Measurements from ENCODE around the gene NFE2L3.

DNA sequence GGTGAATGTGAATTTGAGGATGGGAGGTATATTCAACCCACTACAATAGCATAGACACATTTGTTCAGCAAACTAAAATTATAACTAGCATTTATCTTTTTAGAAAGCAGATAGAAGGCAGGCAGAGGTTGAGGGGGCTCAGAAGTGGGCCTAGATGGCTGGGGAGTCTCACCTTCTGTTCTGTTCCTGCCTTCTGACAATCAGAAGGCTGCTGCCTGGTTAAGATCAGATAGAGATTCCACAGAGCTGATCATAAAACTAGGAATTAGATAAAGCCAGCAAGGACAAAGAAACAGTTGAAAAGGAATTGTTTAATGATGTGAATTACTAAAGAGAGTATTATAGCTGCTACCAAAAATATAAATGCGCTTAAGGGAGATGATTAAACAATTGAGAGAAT, 11.6 kb upstream of the NFE2L3 start:
- no peak for TF ChIP-seq POLR2AphosphoS5 (IDR thresholded peaks at IDR 0.05)
- TF ChIP-seq, protein P1, sequence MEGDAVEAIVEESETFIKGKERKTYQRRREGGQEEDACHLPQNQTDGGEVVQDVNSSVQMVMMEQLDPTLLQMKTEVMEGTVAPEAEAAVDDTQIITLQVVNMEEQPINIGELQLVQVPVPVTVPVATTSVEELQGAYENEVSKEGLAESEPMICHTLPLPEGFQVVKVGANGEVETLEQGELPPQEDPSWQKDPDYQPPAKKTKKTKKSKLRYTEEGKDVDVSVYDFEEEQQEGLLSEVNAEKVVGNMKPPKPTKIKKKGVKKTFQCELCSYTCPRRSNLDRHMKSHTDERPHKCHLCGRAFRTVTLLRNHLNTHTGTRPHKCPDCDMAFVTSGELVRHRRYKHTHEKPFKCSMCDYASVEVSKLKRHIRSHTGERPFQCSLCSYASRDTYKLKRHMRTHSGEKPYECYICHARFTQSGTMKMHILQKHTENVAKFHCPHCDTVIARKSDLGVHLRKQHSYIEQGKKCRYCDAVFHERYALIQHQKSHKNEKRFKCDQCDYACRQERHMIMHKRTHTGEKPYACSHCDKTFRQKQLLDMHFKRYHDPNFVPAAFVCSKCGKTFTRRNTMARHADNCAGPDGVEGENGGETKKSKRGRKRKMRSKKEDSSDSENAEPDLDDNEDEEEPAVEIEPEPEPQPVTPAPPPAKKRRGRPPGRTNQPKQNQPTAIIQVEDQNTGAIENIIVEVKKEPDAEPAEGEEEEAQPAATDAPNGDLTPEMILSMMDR (IDR thresholded peaks at IDR 0.05), result no peak

All from breast epithelium (tissue), 3 donors.